Caco-2 (cell line): ENCODE measurements around the gene GADD45GIP1. TPM values are rescaled to one million over a fixed set of nuclear protein-coding genes. Genes with fewer than 3 reads are reported as not detected.

Experiments used
- BruUV-seq: library from RNA; stranded (reverse); fragments of 400-500 nt; replicated peaks from 2 replicates; lab custom pipeline; 2021; lab: Mats Ljungman, UMichigan
- CTCF ChIA-PET: fragments of 300-600 bp; sonication (Branson Sonifier 250); formaldehyde crosslinking; loops from one replicate; lab custom pipeline; 2022; ENCODE audit warnings: antibody characterized with exemption; lab: Charles Lee
- POLR2A ChIA-PET: fragments of 300-600 bp; sonication (Branson Sonifier 250); formaldehyde crosslinking; loops from one replicate; lab custom pipeline; 2022; ENCODE audit warnings: antibody characterized with exemption; lab: Charles Lee
- DNase-seq, 2 experiments: peaks; one replicate each; pipeline versions ENCODE4 v3.0.0 to v3.0.0-alpha.2; 2020 to 2022
- H3K27me3 ChIP-seq: replicated peaks from 2 replicates; pipeline ENCODE4 v1.6.0; 2011; ENCODE audit warnings: low read length; ENCODE audit not compliant: control insufficient read depth, insufficient read depth
- H3K36me3 ChIP-seq: 2 replicates; pipeline ENCODE4 v1.5.1; 2011; ENCODE audit warnings: low read length; ENCODE audit not compliant: control insufficient read depth, insufficient read depth
- H3K4me1 ChIP-seq: fragments of 250-450 bp; sonication (Bioruptor Pico); 2 replicates; pipeline ENCODE4 v1.5.1; 2020; ENCODE audit warnings: mild to moderate bottlenecking
- H3K4me3 ChIP-seq: 2 replicates; pipeline ENCODE4 v1.5.1; 2011; ENCODE audit warnings: low read depth, mild to moderate bottlenecking, control low read depth, low read length
- H3K9me3 ChIP-seq: fragments of 250-450 bp; sonication (Bioruptor Pico); 2 replicates; pipeline ENCODE4 v1.5.1; 2020; ENCODE audit warnings: mild to moderate bottlenecking, moderate library complexity
- H3K27ac Mint-ChIP-seq: one replicate; pipeline ENCODE4 v1.8.0; 2022; ENCODE audit warnings: mixed read lengths; ENCODE audit not compliant: unreplicated experiment
- H3K27me3 Mint-ChIP-seq: one replicate; pipeline ENCODE4 v1.8.0; 2022; ENCODE audit warnings: mixed read lengths; ENCODE audit not compliant: insufficient read depth, unreplicated experiment
- H3K36me3 Mint-ChIP-seq: one replicate; pipeline ENCODE4 v1.8.0; 2022; ENCODE audit warnings: mild to moderate bottlenecking, mixed read lengths; ENCODE audit not compliant: insufficient read depth, unreplicated experiment
- H3K4me1 Mint-ChIP-seq: one replicate; pipeline ENCODE4 v1.8.0; 2022; ENCODE audit warnings: low read depth, mixed read lengths; ENCODE audit not compliant: unreplicated experiment
- H3K4me3 Mint-ChIP-seq: one replicate; pipeline ENCODE4 v1.8.0; 2022; ENCODE audit warnings: mild to moderate bottlenecking, moderate library complexity, mixed read lengths; ENCODE audit not compliant: unreplicated experiment
- H3K9me3 Mint-ChIP-seq: one replicate; pipeline ENCODE4 v1.8.0; 2022; ENCODE audit warnings: mixed read lengths; ENCODE audit not compliant: unreplicated experiment
- intact Hi-C: fragments of 100-400 bp; cut with micrococcal nuclease; formaldehyde crosslinking; loops from one replicate; pipeline ENCODE4 v1.10.0; 2022; ENCODE audit not compliant: unreplicated experiment
- total RNA-seq: library from RNA; stranded (reverse); gene quantifications from 2 replicates; pipeline ENCODE4 v1.2.3, GENCODE V29; 2022
- TF ChIP-seq, protein P1 (sequence below), 2 experiments: fragments of 200-600 bp in 1 of 2; IDR thresholded peaks; 1 replicate in 1 of 2; 2 replicates in 1 of 2; pipeline versions ENCODE4 v1.5.1 to v1.8.0; 2011 to 2022; ENCODE audit warnings: antibody characterized with exemption in 1 of 2, control low read depth in 1 of 2, inconsistent platforms in 1 of 2, low read depth in 1 of 2, low read length in 1 of 2, mild to moderate bottlenecking in 1 of 2, moderate library complexity in 1 of 2; ENCODE audit not compliant: insufficient read depth in 1 of 2, severe bottlenecking in 1 of 2, unreplicated experiment in 1 of 2

Gene GADD45GIP1
- total RNA-seq, 1 experiment from 2014 or later, result 39.3 TPM

DNA sequence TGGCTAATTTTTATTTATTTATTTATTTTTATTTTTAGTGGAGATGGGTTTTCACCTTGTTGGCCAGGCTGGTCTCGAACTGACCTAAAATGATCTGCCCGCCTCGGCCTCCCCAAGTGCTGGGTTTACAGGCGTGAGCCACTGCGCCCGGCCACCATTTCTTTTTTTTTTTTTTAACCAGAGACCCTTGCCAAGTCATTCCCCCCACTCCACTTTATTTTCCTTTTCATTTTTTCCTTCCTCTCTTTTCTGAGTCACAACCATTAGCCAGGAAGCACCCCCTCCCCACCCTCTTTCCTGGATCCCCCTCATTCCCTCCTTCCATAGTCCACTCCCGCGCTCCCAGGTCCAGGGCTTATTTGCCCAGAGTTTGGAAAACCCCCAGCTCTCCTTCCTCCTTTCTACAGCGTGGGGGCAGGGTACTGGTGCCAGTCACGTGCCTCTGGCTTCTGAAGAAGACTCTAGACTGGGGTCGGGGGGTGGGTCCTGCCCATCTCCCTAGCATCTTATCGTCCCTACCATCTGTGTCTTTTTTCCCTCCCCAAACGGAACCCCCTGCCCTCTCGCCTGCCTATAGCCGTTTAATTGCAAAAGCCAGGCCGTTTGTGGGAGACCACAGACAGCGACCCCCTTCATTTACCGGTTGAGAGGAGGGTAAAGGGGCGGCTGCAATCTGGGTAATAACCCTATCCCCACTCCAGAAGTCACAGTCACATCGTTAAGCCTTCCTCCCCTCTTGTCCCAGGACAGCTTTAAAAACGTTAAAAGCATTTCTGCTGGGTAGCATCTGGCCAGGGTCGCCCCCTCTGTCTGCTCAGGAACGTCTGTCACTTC is 19.7 kb downstream of the GADD45GIP1 start:
- no TSS peak for BruUV-seq
- peaks cover 26% of the 10 kb centered on the region; the same call in 1 of the 2 replicates for H3K4me1 ChIP-seq
- H3K27ac Mint-ChIP-seq, result peak overlapping the region; percentile 97
- no peaks in the 10 kb centered on the region for H3K9me3 ChIP-seq
- H3K4me3 Mint-ChIP-seq, result peak overlapping the region; percentile 97
- no peaks in the 10 kb centered on the region for H3K9me3 Mint-ChIP-seq
- ChIA-PET CTCF (interaction anchor here (0.6 to 1.5 kb wide), 2 partner anchors 28 to 124 kb away, joined by 4 to 5 read pairs; no protein-coding TSS in a partner anchor), POLR2A (interaction anchor here (0.5 to 1.2 kb wide), 4 partner anchors 9 to 46 kb away, joined by 3 to 14 read pairs (median 4); partner anchors contain the start of genes GCDH and SYCE2)
- peaks cover 21% of the 10 kb centered on the region for H3K4me1 Mint-ChIP-seq
- H3K36me3 ChIP-seq, result peaks cover 14% of the 10 kb centered on the region
- intact Hi-C loops, result no loop called here
- peak overlapping the region; percentile 49 for H3K4me3 ChIP-seq
- no peaks in the 10 kb centered on the region for H3K27me3 ChIP-seq
- H3K36me3 Mint-ChIP-seq, result peaks cover 64% of the 10 kb centered on the region
- TF ChIP-seq, protein P1, sequence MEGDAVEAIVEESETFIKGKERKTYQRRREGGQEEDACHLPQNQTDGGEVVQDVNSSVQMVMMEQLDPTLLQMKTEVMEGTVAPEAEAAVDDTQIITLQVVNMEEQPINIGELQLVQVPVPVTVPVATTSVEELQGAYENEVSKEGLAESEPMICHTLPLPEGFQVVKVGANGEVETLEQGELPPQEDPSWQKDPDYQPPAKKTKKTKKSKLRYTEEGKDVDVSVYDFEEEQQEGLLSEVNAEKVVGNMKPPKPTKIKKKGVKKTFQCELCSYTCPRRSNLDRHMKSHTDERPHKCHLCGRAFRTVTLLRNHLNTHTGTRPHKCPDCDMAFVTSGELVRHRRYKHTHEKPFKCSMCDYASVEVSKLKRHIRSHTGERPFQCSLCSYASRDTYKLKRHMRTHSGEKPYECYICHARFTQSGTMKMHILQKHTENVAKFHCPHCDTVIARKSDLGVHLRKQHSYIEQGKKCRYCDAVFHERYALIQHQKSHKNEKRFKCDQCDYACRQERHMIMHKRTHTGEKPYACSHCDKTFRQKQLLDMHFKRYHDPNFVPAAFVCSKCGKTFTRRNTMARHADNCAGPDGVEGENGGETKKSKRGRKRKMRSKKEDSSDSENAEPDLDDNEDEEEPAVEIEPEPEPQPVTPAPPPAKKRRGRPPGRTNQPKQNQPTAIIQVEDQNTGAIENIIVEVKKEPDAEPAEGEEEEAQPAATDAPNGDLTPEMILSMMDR (IDR thresholded peaks at IDR 0.05; ENCODE audit: insufficient read depth in 1 of 2, low read depth in 1 of 2, low read length in 1 of 2, severe bottlenecking in 1 of 2, unreplicated experiment in 1 of 2), result no peak
- no peak for DNase-seq
- H3K27me3 Mint-ChIP-seq, result peaks cover 3% of the 10 kb centered on the region

DNA sequence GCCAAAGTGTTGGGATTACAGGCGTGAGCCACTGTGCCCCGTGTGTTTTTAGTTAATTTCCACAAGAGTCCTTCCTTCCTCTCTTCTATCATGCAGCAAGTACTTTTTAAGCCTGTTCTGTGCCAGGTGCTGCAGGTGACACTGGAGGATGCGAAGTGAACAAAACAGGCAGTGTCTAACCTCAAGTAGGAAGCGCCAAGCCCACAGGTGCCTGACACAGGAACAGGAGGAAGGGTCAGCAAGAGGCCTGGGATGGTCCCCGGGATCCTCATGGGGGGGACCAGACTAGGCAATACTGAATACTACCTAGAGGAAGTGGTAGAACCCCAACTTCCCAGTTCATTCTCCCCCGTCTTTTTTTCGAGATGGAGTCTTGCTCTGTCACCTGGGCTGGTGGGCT is 20.4 kb downstream of the GADD45GIP1 start:
- Mint-ChIP-seq H3K9me3 (no peaks in the 10 kb centered on the region), H3K27me3 (peaks cover 3% of the 10 kb centered on the region), H3K36me3 (peaks cover 61% of the 10 kb centered on the region), H3K4me1 (peaks cover 22% of the 10 kb centered on the region), H3K4me3 (no peak overlapping the region), H3K27ac (no peak overlapping the region)
- Histone ChIP-seq H3K4me3 (no peak overlapping the region), H3K9me3 (no peaks in the 10 kb centered on the region), H3K36me3 (peaks cover 14% of the 10 kb centered on the region), H3K4me1 (peaks cover 27% of the 10 kb centered on the region; the same call in 1 of the 2 replicates), H3K27me3 (no peaks in the 10 kb centered on the region)
- CTCF ChIA-PET, result interaction anchor here (0.6 to 1.5 kb wide), 2 partner anchors 29 to 124 kb away, joined by 4 to 5 read pairs; no protein-coding TSS in a partner anchor
- intact Hi-C loops, result no loop called here
- no peak for DNase-seq
- POLR2A ChIA-PET, result interaction anchor here (0.5 to 1.2 kb wide), 2 partner anchors 10 to 46 kb away, joined by 3 to 14 read pairs; partner anchors contain the start of gene GCDH
- TF ChIP-seq, protein P1 (IDR thresholded peaks at IDR 0.05; ENCODE audit: insufficient read depth in 1 of 2, low read depth in 1 of 2, low read length in 1 of 2, severe bottlenecking in 1 of 2, unreplicated experiment in 1 of 2), result no peak
- no TSS peak for BruUV-seq

DNA sequence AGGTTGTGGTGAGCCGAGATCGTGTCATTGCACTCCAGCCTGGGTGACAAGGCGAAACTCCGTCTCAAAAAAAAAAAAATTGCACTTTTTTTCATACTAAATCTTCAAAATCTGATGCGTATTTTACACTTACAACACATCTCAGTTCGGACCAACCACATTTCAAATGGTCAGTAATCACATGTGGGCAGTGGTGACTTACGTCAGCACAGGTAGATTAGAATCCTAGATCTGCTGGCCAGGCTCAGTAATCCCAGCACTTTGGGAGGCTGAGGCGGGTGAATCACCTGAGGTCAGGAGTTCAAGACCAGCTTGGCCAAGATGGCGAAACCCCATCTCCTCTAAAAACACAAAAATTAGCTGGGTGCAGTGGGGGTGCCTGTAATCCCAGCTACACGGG is 22.0 kb downstream of the GADD45GIP1 start:
- Mint-ChIP-seq H3K4me3 (no peak overlapping the region), H3K9me3 (no peaks in the 10 kb centered on the region), H3K36me3 (peaks cover 50% of the 10 kb centered on the region), H3K4me1 (peaks cover 22% of the 10 kb centered on the region), H3K27me3 (peaks cover 3% of the 10 kb centered on the region), H3K27ac (no peak overlapping the region)
- Histone ChIP-seq H3K4me1 (peaks cover 19% of the 10 kb centered on the region; the same call in 1 of the 2 replicates), H3K27me3 (no peaks in the 10 kb centered on the region), H3K9me3 (no peaks in the 10 kb centered on the region), H3K4me3 (no peak overlapping the region), H3K36me3 (peaks cover 6% of the 10 kb centered on the region)
- intact Hi-C loops, result no loop called here
- CTCF ChIA-PET, result no interaction called here
- no TSS peak for BruUV-seq
- DNase-seq, result no peak
- POLR2A ChIA-PET, result no interaction called here
- TF ChIP-seq, protein P1 (IDR thresholded peaks at IDR 0.05; ENCODE audit: insufficient read depth in 1 of 2, low read depth in 1 of 2, low read length in 1 of 2, severe bottlenecking in 1 of 2, unreplicated experiment in 1 of 2), result no peak
